K562 (cell line): ENCODE results near the gene UMODL1. TPM values are rescaled to one million over a fixed set of nuclear protein-coding genes. Genes with fewer than 3 reads are reported as not detected.
A peak's percentile ranks its signal among the peaks of the same experiment; 100 is the strongest.

Source experiments
- ATAC-seq: fragments of 200-7000 bp; cut with Tn5 transposase; 3 replicates; pipeline ENCODE4 v1.9.1; 2020; ENCODE audit warnings: moderate library complexity
- BruUV-seq: library from RNA; stranded (reverse); fragments of 400-500 nt; replicated peaks from 2 replicates; lab custom pipeline; 2021; lab: Mats Ljungman, UMichigan
- CTCF ChIA-PET: fragments of 300-600 bp; formaldehyde crosslinking; extraction: SDS; loops from one replicate; lab custom pipeline; 2021; ENCODE audit warnings: low intra/inter-chr PET ratio; lab: Yijun Ruan, JAX
- POLR2A ChIA-PET: fragments of 300-600, 350-650 bp; sonication (Branson Sonifier 250); formaldehyde crosslinking; extraction: SDS; loops from one replicate; lab custom pipeline; 2021; ENCODE audit warnings: antibody characterized with exemption, inconsistent platforms; lab: Yijun Ruan, JAX
- DNase-seq, 4 experiments: peaks; one replicate each; pipeline versions ENCODE4 v3.0.0 to v3.0.0-alpha.2; 2011 to 2018; ENCODE audit warnings: low spot score in 3 of 4, mixed read lengths in 3 of 4; ENCODE audit errors: extremely low read depth in 1 of 4
- FAIRE-seq: peaks from 2 replicates; lab custom pipeline; 2011; peaks lifted over from hg19 to GRCh38; lab: Jason Lieb, UNC
- H2AFZ ChIP-seq: 2 replicates; pipeline ENCODE4 v1.6.0; 2011; ENCODE audit warnings: low read depth, low read length, control low read depth, inconsistent platforms
- H3K27ac ChIP-seq: fragments of 200-600 bp; 3 replicates; pipeline ENCODE4 v1.8.0; 2011; ENCODE audit warnings: low read depth, mild to moderate bottlenecking, control low read depth, inconsistent platforms, low read length, moderate library complexity, mixed read lengths; ENCODE audit errors: extremely low read depth
- H3K27me3 ChIP-seq, 2 experiments: fragments of 300-600 bp in 1 of 2; 2 replicates in 1 of 2; 3 replicates in 1 of 2; pipeline versions ENCODE4 v1.6.0 to v1.8.0; 2011; ENCODE audit warnings: inconsistent platforms in 2 of 2, low read length in 2 of 2, mild to moderate bottlenecking in 1 of 2, mixed read lengths in 1 of 2, moderate library complexity in 1 of 2; ENCODE audit not compliant: control insufficient read depth in 2 of 2, insufficient read depth in 2 of 2
- H3K36me3 ChIP-seq: fragments of 300-600 bp; 3 replicates; pipeline ENCODE4 v1.8.0; 2011; ENCODE audit warnings: mild to moderate bottlenecking, low read length, inconsistent platforms; ENCODE audit not compliant: control insufficient read depth, insufficient read depth
- H3K4me1 ChIP-seq, 2 experiments: fragments of 200-600 bp in 1 of 2; replicated peaks in 1 of 2; 2 replicates in 1 of 2; 3 replicates in 1 of 2; pipeline versions ENCODE4 v1.5.1 to v1.8.0; 2011; ENCODE audit warnings: inconsistent platforms in 2 of 2, low read length in 2 of 2, mild to moderate bottlenecking in 1 of 2, mixed read lengths in 1 of 2, moderate library complexity in 1 of 2; ENCODE audit not compliant: control insufficient read depth in 2 of 2, insufficient read depth in 2 of 2
- H3K4me2 ChIP-seq: 2 replicates; pipeline ENCODE4 v1.6.1; 2011; ENCODE audit warnings: low read length, control low read depth, inconsistent platforms, mixed read lengths; ENCODE audit not compliant: insufficient read depth
- H3K4me3 ChIP-seq: fragments of 200-600 bp; sonication (generic), shearing (Covaris generic); 2 replicates; pipeline ENCODE4 v1.5.1; 2016; ENCODE audit warnings: control low read depth, inconsistent platforms
- H3K79me2 ChIP-seq: fragments of 200-600 bp; 3 replicates; pipeline ENCODE4 v1.8.0; 2011; ENCODE audit warnings: low read length, inconsistent platforms; ENCODE audit not compliant: control insufficient read depth, insufficient read depth
- H3K9ac ChIP-seq, 2 experiments: 2 replicates each; pipeline versions ENCODE4 v1.6.0 to v1.6.1; 2011; ENCODE audit warnings: low read depth in 2 of 2, low read length in 2 of 2, control low read depth in 1 of 2, inconsistent platforms in 1 of 2, mild to moderate bottlenecking in 1 of 2, mixed read lengths in 1 of 2; ENCODE audit not compliant: insufficient read depth in 1 of 2
- H3K9me1 ChIP-seq: one replicate; pipeline ENCODE4 v1.6.0; 2011; ENCODE audit warnings: inconsistent platforms, mild to moderate bottlenecking, low read length, moderate library complexity; ENCODE audit not compliant: control insufficient read depth, insufficient read depth
- H3K9me3 ChIP-seq: replicated peaks from 2 replicates; pipeline ENCODE4 v1.5.1; 2011; ENCODE audit warnings: low read depth, low read length, inconsistent platforms; ENCODE audit not compliant: control insufficient read depth, insufficient read depth
- H4K20me1 ChIP-seq: replicated peaks from 2 replicates; pipeline ENCODE4 v1.6.1; 2011; ENCODE audit warnings: low read length, inconsistent platforms, mixed read lengths; ENCODE audit not compliant: control insufficient read depth, insufficient read depth
- CREM ChIP-seq: IDR thresholded peaks from 2 replicates; pipeline ENCODE4 v1.6.1; 2014; ENCODE audit warnings: antibody characterized with exemption, low read depth
- DMBX1 ChIP-seq: fragments of 250-450 bp; sonication (Bioruptor Pico); IDR thresholded peaks from 2 replicates; pipeline ENCODE4 v1.8.0; 2022; ENCODE audit warnings: inconsistent platforms, mild to moderate bottlenecking, moderate library complexity, borderline replicate concordance
- GTF2A2 ChIP-seq: IDR thresholded peaks from 2 replicates; pipeline ENCODE4 v1.6.1; 2016; ENCODE audit warnings: mild to moderate bottlenecking, missing genetic modification characterization, missing compliant biosample characterization
- PHF8 ChIP-seq: fragments of 200-600 bp; sonication (generic); IDR thresholded peaks from 2 replicates; pipeline ENCODE4 v1.6.1; 2012; ENCODE audit warnings: mixed run types, mild to moderate bottlenecking, inconsistent platforms, low read length, moderate library complexity, borderline replicate concordance
- ZNF121 ChIP-seq: sonication (generic); formaldehyde crosslinking; conservative IDR thresholded peaks from 2 replicates; pipeline ENCODE4 v1.8.0; 2022; ENCODE audit warnings: missing genetic modification reagents
- WGBS: fragments of 100-300 bp; shearing (Covaris generic); methylation state at CpG from one replicate; pipeline ENCODE4 v1.1.6; 2016; ENCODE audit warnings: low coverage, mixed read lengths; ENCODE audit not compliant: insufficient coverage; ENCODE audit errors: missing lambda C conversion rate; 5-methylcytosine and 5-hydroxymethylcytosine counted together
- in situ Hi-C: fragments of 300-500 bp; cut with MboI; formaldehyde crosslinking; loops from 4 replicates; pipeline ENCODE4 v1.15.0; 2018; ENCODE audit warnings: inconsistent platforms, mixed read lengths
- intact Hi-C: fragments of 100-400 bp; cut with micrococcal nuclease; formaldehyde crosslinking; loops from 2 replicates; pipeline ENCODE4 v1.14.2; 2022
- polyA plus RNA-seq, 8 experiments: library from polyadenylated mRNA; depleted of rRNA in 4 of 8; stranded (reverse) in 5 of 8; unstranded in 3 of 8; fragments of >200 nt; fragmentation: Nextera tagmentation in 2 of 8; fragmentation: Illumina TruSeq in 1 of 8; extraction: Ambion mirVana in 2 of 8; extraction: Trizol in 1 of 8; gene quantifications; 2 replicates each; pipeline versions ENCODE4 v1.2.1 to v1.2.3, GENCODE V29; 2011 to 2014; ENCODE audit warnings: inconsistent platforms in 1 of 8, missing spikeins in 1 of 8
- total RNA-seq, 7 experiments: library from RNA; depleted of rRNA in 6 of 7; stranded (reverse); fragments of >200 nt in 6 of 7; fragmentation: Illumina TruSeq in 2 of 7; extraction: Trizol in 2 of 7; gene quantifications; 2 replicates each; pipeline versions ENCODE4 v1.2.1 to v1.2.3, GENCODE V29; 2011 to 2021; ENCODE audit warnings: low replicate concordance in 1 of 7

Gene UMODL1
- total and polyA plus RNA-seq, 9 of the 15 experiments (the other 6 are each of a cell fraction or from before 2014, with no cell fraction given) = not detected

GRCh38 chr21:42061195-42061985, 9.7 kb upstream of the UMODL1 start (continued):
- TF ChIP-seq ZNF121 (CRISPR knock-in tag) (peak; percentile 98), PHF8 (no peak), DMBX1 (CRISPR knock-in tag) (no peak), CREM (no peak)
- TF ChIP-seq, all 486 proteins: peak for 4

- intact Hi-C loops = no loop called here
- H3K9ac ChIP-seq = no peak overlapping the region
- no peak overlapping the region for H3K4me3 ChIP-seq
- no peaks in the 10 kb centered on the region for H3K79me2 ChIP-seq
- DNase-seq = no peak
- FAIRE-seq = peak; percentile 37
- H3K27ac ChIP-seq = no peak overlapping the region
- no peaks in the 10 kb centered on the region for H3K9me3 ChIP-seq
- H4K20me1 ChIP-seq = peaks cover 12% of the 10 kb centered on the region; the same call in 1 of the 2 replicates
- H3K4me1 ChIP-seq = peaks cover 0 to 12% of the 10 kb centered on the region in 2 experiments; a peak in 1 of 5 replicates
- no peak overlapping the region for H3K4me2 ChIP-seq
- in situ Hi-C loops = no loop called here
- H2AFZ ChIP-seq = no peak overlapping the region
- H3K36me3 ChIP-seq = no peaks in the 10 kb centered on the region
- TF ChIP-seq GTF2A2 (tag) = no peak
- TF ChIP-seq, all 486 proteins: peak for 0
- Histone ChIP-seq H3K27me3 (peaks cover 82 to 97% of the 10 kb centered on the region in 2 experiments), H3K9me1 (no peaks in the 10 kb centered on the region)
- WGBS = 11% methylated on average over 6 of the region's 6 CpGs
- CTCF ChIA-PET = interaction anchor here (0.7 kb wide), 1 partner anchor 9 kb away, joined by 3 read pairs; the partner anchor contains the start of gene UMODL1
- POLR2A ChIA-PET = no interaction called here
- no peak for ATAC-seq
- BruUV-seq = no TSS peak
Observed at GRCh38 chr21:42061986-42062235, 9.2 kb upstream of the UMODL1 start.
